Thoracic aorta (tissue), 2 donors: ENCODE measurements around the gene POLDIP3. TPM values are rescaled to one million over a fixed set of nuclear protein-coding genes. Genes with fewer than 3 reads are reported as not detected.
A peak's percentile ranks its signal among the peaks of the same experiment; 100 is the strongest.

Experiments
- ATAC-seq: fragments of 150-250 bp; one replicate; pipeline ENCODE4 v1.8.0; 2017; ENCODE audit warnings: low read depth; ENCODE audit not compliant: insufficient number of reproducible peaks, low FRiP score
- DNase-seq: peaks from one replicate; pipeline ENCODE4 v3.0.0-alpha.2; 2020; ENCODE audit warnings: low spot score
- H3K27ac ChIP-seq, 2 donors: fragments of 200-600 bp; sonication (generic); 1 replicate in 1 of 2; 2 replicates in 1 of 2; pipeline ENCODE4 v1.5.1; 2016; ENCODE audit warnings: mild to moderate bottlenecking in 2 of 2, moderate library complexity in 2 of 2
- H3K27me3 ChIP-seq: fragments of 200-600 bp; sonication (generic); replicated peaks from 2 replicates; pipeline ENCODE4 v1.6.0; 2016; ENCODE audit warnings: mild to moderate bottlenecking; ENCODE audit not compliant: insufficient read depth
- H3K36me3 ChIP-seq: fragments of 200-600 bp; sonication (generic); one replicate; pipeline ENCODE4 v1.5.1; 2016
- H3K4me1 ChIP-seq, 2 donors: fragments of 200-600 bp; sonication (generic); 1 replicate in 1 of 2; 2 replicates in 1 of 2; pipeline versions ENCODE4 v1.5.1 to v1.6.0; 2016; ENCODE audit warnings: low read depth in 2 of 2, mild to moderate bottlenecking in 1 of 2; ENCODE audit not compliant: control insufficient read depth in 1 of 2
- H3K4me3 ChIP-seq: fragments of 200-600 bp; sonication (generic); 2 replicates; pipeline ENCODE4 v1.5.1; 2016; ENCODE audit warnings: mild to moderate bottlenecking
- H3K9me3 ChIP-seq: fragments of 200-600 bp; sonication (generic); 2 replicates; pipeline ENCODE4 v1.5.1; 2016
- total RNA-seq, 2 donors: library from RNA; depleted of rRNA; stranded (reverse); fragments of >200 nt; gene quantifications; one replicate each; pipeline versions ENCODE4 v1.1.0 to v1.2.3, GENCODE V29; 2016
- TF ChIP-seq, protein P1 (sequence below): fragments of 200-600 bp; sonication (generic); IDR thresholded peaks from one replicate; pipeline ENCODE4 v1.5.1; 2019; ENCODE audit warnings: antibody characterized with exemption

Gene POLDIP3
- total RNA-seq, 2 donors from 2014 or later: 38.2 to 38.7 TPM

DNA sequence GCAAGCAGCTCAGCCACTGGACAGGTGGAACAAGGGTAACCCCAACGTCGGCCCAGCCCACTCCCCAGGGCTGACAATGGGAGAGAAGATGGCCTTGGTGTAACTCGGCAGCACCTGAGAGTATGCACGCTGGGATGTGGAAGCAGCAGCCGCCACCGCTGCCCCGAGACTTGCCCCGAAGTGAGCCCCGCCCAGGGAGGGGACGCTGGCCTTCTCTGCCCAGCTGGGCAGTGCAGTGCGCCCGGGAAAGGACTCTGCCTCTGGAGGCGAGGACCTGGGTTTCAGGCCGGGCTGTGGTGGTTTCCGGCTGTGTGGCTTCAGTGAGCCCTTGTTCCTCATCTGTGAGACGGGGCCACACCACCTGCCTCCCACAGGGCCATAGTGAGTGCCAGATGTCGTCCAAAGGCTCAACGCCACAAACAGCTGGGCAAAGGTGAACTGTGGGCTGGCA lies 8.6 kb upstream of the POLDIP3 start:
- Histone ChIP-seq H3K27ac (peak overlapping the region in 1 of 2 donors; percentile 84), H3K36me3 (peaks cover 68% of the 10 kb centered on the region), H3K9me3 (no peaks in the 10 kb centered on the region), H3K4me1 (peaks cover 24 to 32% of the 10 kb centered on the region in 2 donors), H3K27me3 (no peaks in the 10 kb centered on the region), H3K4me3 (no peak overlapping the region)
- TF ChIP-seq, protein P1, sequence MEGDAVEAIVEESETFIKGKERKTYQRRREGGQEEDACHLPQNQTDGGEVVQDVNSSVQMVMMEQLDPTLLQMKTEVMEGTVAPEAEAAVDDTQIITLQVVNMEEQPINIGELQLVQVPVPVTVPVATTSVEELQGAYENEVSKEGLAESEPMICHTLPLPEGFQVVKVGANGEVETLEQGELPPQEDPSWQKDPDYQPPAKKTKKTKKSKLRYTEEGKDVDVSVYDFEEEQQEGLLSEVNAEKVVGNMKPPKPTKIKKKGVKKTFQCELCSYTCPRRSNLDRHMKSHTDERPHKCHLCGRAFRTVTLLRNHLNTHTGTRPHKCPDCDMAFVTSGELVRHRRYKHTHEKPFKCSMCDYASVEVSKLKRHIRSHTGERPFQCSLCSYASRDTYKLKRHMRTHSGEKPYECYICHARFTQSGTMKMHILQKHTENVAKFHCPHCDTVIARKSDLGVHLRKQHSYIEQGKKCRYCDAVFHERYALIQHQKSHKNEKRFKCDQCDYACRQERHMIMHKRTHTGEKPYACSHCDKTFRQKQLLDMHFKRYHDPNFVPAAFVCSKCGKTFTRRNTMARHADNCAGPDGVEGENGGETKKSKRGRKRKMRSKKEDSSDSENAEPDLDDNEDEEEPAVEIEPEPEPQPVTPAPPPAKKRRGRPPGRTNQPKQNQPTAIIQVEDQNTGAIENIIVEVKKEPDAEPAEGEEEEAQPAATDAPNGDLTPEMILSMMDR: no peak
- no peak for DNase-seq
- ATAC-seq: no peak

DNA sequence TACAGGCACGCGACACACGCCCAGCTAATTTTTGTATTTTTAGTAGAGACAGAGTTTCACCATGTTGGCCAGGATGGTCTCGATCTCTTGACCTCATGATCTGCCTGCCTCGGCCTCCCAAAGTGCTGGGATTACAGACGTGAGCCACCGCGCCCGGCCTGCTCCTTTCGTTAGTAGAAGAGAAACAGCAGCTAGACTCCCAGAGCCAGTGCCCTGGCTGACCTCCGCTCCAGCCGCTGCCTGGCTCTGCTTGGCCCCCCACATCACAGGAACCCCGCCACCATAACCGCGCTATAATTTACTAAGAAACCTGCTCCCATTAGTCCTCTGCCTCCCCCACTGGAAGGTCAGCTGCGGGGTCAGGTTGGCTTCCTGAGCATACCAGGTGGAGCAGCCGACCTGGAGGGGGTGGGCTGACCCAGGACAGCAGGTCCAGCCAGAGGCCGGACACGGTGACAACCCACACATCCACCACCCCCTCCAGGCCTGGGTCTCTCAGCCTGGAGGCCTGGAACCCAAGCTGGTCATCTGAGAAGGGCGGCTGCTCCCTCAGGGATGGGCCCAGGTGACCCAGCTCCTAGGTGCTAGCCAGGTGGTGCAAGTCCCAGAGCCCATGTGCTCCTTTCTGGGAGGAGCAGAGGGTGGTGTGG lies 7.5 kb upstream of the POLDIP3 start:
- H3K36me3 ChIP-seq: peaks cover 57% of the 10 kb centered on the region
- H3K4me1 ChIP-seq: peaks cover 24 to 32% of the 10 kb centered on the region in 2 donors
- peak overlapping the region; percentile 66 to 84 for H3K27ac ChIP-seq
- no peaks in the 10 kb centered on the region for H3K9me3 ChIP-seq
- TF ChIP-seq, protein P1: no peak
- peak overlapping the region; percentile 28 for H3K4me3 ChIP-seq
- ATAC-seq (no peak), DNase-seq (no peak)
- no peaks in the 10 kb centered on the region for H3K27me3 ChIP-seq

DNA sequence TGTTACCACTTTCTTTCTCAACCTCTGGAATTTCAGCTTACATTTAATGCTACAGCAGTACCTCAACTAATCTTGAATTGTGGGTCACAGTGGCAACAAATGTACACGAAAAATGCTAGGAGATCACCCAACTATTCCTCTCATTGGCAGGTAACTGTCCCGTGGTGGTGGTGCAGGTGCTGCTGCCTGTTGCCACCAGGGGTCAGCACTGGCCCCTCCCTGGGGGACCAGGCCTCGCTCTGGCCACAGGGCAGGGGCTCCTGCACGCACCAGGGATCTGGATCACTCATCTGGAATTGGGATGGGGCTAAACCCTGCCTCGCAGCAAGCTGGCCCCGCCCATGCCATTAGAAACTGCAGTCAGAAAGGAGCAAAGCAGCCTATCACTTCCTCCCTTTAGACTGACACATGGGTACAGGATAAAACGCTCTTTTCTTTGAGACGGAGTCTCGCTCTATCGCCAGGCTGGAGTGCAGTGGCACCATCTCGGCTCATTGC lies 6.9 kb upstream of the POLDIP3 start:
- TF ChIP-seq, protein P1: peak; percentile 77
- DNase-seq: no peak
- peaks cover 24 to 38% of the 10 kb centered on the region in 2 donors for H3K4me1 ChIP-seq

DNA sequence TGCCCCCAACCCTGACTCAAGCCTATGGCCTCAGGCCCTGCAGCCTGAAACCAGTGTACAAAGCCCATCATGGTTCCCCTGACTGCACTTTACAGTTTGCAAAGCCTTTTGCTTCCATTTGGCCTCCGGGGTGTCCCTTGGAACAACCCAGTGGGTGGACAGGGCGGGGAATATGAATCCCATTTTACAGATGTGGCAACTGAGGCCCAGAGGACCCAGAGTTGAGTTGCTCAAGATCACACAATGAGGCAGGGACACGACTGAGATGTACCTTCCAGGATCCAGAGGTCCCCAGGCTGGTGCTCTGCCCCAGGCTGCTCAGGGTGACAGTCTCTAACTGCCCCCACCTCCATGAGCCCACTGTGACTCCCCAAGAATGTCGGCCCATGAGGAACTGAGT lies 5.4 kb upstream of the POLDIP3 start:
- Histone ChIP-seq H3K27me3 (no peaks in the 10 kb centered on the region), H3K36me3 (peaks cover 41% of the 10 kb centered on the region), H3K9me3 (no peaks in the 10 kb centered on the region), H3K4me3 (no peak overlapping the region), H3K27ac (peak overlapping the region; percentile 66 to 84), H3K4me1 (peaks cover 32 to 50% of the 10 kb centered on the region in 2 donors)
- no peak for ATAC-seq
- no peak for DNase-seq
- TF ChIP-seq, protein P1: no peak

More for the DNA sequence above, 6.9 kb upstream of the POLDIP3 start:
- Histone ChIP-seq H3K36me3 (peaks cover 50% of the 10 kb centered on the region), H3K27me3 (no peaks in the 10 kb centered on the region), H3K9me3 (no peaks in the 10 kb centered on the region), H3K27ac (peak overlapping the region; percentile 66 to 84), H3K4me3 (peak overlapping the region; percentile 28)
- ATAC-seq: peak; percentile 10

DNA sequence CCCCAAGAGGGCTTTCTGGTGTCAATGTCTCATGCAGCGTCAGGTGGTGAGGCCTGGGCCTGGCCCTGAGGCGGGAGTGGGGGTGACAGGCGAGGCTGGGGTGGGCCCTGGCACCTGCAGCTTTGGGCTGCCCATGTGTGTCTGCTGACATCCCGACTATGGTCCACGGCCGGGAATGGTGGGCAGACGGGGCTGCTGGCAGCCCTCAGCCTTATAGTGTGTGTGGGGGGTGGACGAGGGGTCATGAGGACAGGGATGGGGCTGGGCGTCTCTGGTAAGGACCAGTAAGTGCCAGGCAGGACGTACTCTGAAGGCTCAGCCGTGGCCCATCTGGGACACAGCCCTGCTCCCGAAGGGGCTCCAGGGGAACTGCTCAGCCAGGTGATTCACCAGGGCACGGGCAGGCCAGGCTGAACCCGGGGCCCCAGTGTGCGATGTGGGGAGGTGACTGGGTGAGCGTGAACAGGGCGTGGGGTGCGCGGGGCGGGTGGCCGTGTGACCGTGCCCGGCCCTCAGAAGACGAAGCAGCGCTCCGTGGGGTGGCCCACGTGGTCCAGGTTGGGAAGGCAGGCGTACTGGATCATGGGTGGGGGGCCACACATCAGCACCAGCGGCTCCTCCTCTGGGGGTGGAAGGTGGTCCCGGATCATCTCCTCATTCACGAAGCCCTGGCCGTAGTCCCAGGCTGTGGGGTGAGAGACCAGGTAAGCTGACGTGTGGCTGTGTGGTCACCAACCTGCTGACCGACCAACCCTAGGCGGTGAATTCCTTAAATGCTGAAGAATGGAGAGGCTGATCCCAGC lies 4.8 kb upstream of the POLDIP3 start:
- H3K36me3 ChIP-seq: peaks cover 36% of the 10 kb centered on the region
- peaks cover 32 to 50% of the 10 kb centered on the region in 2 donors for H3K4me1 ChIP-seq
- no peak for ATAC-seq
- no peaks in the 10 kb centered on the region for H3K27me3 ChIP-seq
- DNase-seq: no peak
- H3K27ac ChIP-seq: peak overlapping the region; percentile 66 to 84
- TF ChIP-seq, protein P1: no peak
- no peaks in the 10 kb centered on the region for H3K9me3 ChIP-seq
- H3K4me3 ChIP-seq: no peak overlapping the region
